ENCODE results near the gene PDZRN4.

PDZRN4 gene

GRCh38 chr12:41474001-41474400 lies 285.9 kb downstream of the PDZRN4 start:
- DNase-seq (ENCODE audit: low read depth in 1 of 2, low spot score in 1 of 2) = no peak
- Histone ChIP-seq H3K27me3 (ENCODE audit: insufficient read depth, poor library complexity, severe bottlenecking) (no peaks in the 10 kb centered on the region), H3K27ac (replicated peaks) (no peak overlapping the region), H3K4me3 (replicated peaks; ENCODE audit: insufficient read depth, low read length) (no peak overlapping the region)
- no peak for TF ChIP-seq REST (IDR thresholded peaks at IDR 0.05; ENCODE audit: insufficient replicate concordance, low read depth)
- TF ChIP-seq POLR2AphosphoS5 (IDR thresholded peaks at IDR 0.05; ENCODE audit: low read depth) = no peak
- TF ChIP-seq GABPA (IDR thresholded peaks at IDR 0.05; ENCODE audit: low read depth) = no peak
- TF ChIP-seq CTCF (IDR thresholded peaks at IDR 0.05; ENCODE audit: insufficient read depth, low read length) = no peak
- no peak for TF ChIP-seq SPI1 (IDR thresholded peaks at IDR 0.05; ENCODE audit: borderline replicate concordance, low read depth)

- TF ChIP-seq CTCF (IDR thresholded peaks at IDR 0.05; ENCODE audit: insufficient read depth, low read length) (no peak), GABPA (IDR thresholded peaks at IDR 0.05; ENCODE audit: low read depth) (no peak), REST (IDR thresholded peaks at IDR 0.05; ENCODE audit: insufficient replicate concordance, low read depth) (no peak), POLR2AphosphoS5 (IDR thresholded peaks at IDR 0.05; ENCODE audit: low read depth) (no peak), SPI1 (IDR thresholded peaks at IDR 0.05; ENCODE audit: borderline replicate concordance, low read depth) (no peak)
- H3K4me3 ChIP-seq (replicated peaks; ENCODE audit: insufficient read depth, low read length) = no peak overlapping the region
- no peak for DNase-seq (ENCODE audit: low read depth in 1 of 2, low spot score in 1 of 2)
- H3K27me3 ChIP-seq (ENCODE audit: insufficient read depth, poor library complexity, severe bottlenecking) = no peaks in the 10 kb centered on the region
- no peak overlapping the region for H3K27ac ChIP-seq (replicated peaks)
Observed at GRCh38 chr12:41476499-41477439, 288.6 kb downstream of the PDZRN4 start.

- H3K27me3 ChIP-seq (ENCODE audit: insufficient read depth, poor library complexity, severe bottlenecking) = no peaks in the 10 kb centered on the region
Observed at GRCh38 chr12:41479426-41479825, 291.3 kb downstream of the PDZRN4 start.

More at GRCh38 chr12:41479426-41479825, 291.3 kb downstream of the PDZRN4 start:
- H3K4me3 ChIP-seq (replicated peaks; ENCODE audit: insufficient read depth, low read length) = no peak overlapping the region
- no peak for DNase-seq (ENCODE audit: low read depth in 1 of 2, low spot score in 1 of 2)
- H3K27ac ChIP-seq (replicated peaks) = no peak overlapping the region
- no peak for TF ChIP-seq POLR2AphosphoS5 (IDR thresholded peaks at IDR 0.05; ENCODE audit: low read depth)
- TF ChIP-seq GABPA (IDR thresholded peaks at IDR 0.05; ENCODE audit: low read depth) = no peak
- no peak for TF ChIP-seq CTCF (IDR thresholded peaks at IDR 0.05; ENCODE audit: insufficient read depth, low read length)
- TF ChIP-seq REST (IDR thresholded peaks at IDR 0.05; ENCODE audit: insufficient replicate concordance, low read depth) = no peak
- TF ChIP-seq SPI1 (IDR thresholded peaks at IDR 0.05; ENCODE audit: borderline replicate concordance, low read depth) = no peak
